ENCODE results near the gene THSD4.

THSD4 gene

DNA sequence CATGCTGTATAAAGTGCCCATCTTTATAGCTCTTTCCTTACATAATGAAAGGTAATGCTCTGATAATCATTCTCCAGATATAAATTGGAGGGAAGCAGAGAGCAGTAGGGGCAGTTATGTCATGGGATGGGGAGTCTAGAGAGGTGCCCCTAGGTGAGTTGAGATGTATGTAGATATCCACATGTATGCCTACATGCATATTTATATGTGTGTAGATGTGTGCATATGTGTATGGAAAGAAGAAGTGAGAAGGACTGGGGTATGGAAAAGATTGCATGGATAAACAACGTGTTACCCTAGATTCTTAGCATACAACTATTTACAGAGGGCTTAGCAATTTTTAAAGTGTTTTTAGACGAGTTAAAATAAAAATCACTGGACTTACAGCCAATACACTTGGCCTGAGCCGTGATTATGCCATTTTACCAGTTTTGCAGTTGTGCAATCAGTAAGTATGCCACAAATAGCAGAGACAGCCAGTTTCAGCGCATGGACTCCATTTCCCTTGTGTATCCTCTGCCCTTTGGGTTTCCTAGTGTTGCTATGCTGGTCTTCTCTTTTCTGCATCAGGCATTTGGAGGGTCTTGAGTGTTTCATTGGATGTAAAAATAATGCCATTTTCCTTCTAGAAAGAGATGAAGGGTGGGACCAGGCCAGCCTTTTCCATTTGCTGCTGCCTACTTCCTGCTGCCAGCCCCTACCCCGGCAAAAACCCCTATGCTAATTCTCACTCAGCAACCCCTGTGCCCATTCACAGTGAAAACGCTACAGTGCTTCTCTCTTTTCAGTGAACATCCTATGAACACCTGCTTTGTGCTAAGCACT is 495.7 kb downstream of the THSD4 start:
- no peak for DNase-seq

DNA sequence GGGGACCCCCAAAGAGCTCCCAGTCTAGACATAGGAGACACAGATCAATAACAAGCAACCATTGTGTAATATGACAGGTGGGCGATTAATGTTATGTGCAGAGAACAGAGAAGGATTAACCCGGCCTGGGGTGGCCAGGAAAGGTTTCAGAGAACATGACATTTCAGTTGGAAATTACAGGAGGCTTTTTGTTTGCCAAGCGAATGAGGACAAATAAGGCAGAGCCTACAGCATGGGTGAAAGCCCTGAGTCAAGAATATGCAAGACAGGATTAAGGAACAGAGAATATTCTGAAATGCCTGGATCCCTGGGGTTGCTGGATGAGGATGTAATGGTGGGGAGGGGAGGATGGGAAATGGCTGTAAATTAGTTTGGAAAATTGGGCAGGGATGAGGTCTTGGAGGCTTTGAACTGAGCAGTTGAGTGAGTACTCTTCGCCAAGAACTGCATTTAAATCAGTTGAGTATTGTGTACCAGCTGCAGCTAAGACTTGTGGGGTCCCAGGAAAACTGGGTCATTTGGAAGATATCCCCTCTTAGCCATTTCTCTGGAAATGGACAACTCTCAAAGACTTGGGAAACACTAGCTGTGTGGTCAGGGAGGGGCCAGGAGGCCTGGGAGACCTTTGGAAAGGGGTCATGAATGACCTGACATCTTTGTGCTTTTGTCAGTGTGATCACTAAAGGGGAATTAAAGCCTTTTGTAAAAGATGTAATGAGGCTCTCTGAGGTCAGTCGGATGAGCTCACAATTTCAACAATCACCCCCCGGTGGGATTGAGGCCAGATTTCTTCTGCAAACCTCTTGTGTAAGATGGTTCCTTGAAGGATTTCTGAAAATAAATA is 496.5 kb downstream of the THSD4 start:
- DNase-seq: no peak

DNA sequence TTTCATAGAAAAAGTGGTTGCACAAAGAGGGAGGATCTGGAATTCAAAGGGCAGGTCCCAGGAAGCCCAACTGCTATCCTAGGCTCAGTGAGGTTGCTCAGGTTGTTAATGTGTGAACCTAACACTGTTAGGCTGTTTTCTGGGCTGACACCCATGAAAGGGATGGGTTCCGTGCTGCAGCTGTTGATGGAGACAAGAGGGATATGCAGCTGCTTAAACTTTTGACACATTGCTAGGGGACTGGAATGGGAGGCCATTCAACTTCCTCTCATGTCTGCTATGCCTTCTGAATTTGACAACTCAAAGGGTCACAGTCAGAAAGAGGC is 497.1 kb downstream of the THSD4 start:
- DNase-seq: no peak

DNA sequence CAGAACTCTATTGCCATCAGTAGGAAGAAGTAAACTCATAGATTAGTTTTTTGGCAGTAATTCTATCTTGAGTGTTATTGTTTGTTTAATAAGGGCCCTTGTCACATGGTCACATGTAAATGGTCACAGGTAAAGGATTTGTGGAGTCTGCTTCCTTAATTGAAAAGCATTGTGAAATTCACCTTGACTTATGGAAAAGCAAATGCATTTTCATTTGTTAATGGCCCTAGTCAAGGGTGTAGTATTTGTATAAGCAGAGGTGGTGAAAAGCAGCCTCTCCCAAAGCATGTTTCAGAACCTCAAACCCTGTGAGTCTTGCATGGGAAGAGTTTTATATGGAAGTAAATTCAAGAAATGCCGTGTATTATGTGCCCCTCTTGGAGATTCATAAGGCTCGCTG is 497.6 kb downstream of the THSD4 start:
- no peak for DNase-seq

DNA sequence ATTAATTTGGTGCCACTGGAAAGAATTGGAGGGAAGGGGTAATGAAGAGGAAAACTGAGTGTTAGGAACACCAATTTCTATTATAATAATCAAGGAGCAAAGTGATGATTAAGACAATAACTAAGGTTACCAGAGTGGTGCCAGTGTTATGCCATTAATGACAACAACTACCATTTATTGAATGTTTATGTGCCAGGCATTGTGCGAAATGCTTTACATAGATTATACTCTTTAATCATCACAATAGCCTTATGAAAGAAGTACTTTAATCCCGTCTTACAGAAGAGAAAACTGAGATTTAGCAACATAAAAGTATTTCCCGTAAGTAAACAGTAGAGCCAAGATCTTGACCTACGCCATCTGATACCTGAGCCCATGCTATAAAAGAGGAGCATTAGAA is 507.8 kb downstream of the THSD4 start:
- no peak for DNase-seq

DNA sequence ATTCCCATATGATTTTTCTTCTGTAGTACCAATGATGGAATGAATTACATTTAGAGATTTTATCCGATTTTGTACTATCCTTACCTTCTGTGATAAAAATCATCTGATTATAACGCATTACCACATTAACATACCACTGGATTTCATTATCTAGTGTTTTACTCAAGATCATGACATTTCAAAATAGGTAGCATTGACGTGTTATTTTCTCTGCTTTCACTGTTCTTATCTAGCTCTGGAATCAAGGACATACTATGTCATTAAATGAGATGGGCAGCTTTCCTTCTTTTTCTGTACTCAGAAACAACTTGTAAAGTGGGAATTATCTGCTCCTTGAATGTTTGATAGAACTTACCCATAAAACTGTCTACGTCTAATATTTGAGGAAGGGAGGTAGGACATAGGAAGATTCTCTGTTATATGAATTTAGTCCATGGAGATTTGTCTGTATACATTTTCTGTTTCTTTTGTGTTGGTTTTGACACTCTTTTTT is 511.4 kb downstream of the THSD4 start:
- DNase-seq: no peak

DNA sequence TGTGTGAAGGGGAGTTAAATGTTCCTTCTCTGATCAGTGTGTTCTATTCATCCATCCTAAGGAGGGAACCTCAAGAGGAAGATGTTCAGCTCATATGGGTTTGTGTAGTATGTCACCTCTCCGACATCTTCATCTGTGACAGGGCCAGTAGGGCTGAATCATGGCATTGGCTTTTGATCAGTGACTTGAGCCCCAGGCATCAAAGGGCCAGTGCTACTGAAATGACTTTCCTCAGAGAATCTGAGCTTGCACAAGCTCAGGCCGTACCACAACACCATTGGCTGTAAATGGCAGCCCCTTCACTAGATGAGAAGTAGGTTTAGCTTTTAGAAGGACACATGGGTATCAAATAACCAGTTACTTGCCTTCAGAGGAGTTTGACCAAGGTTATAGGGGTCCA is 511.9 kb downstream of the THSD4 start:
- no peak for DNase-seq

DNA sequence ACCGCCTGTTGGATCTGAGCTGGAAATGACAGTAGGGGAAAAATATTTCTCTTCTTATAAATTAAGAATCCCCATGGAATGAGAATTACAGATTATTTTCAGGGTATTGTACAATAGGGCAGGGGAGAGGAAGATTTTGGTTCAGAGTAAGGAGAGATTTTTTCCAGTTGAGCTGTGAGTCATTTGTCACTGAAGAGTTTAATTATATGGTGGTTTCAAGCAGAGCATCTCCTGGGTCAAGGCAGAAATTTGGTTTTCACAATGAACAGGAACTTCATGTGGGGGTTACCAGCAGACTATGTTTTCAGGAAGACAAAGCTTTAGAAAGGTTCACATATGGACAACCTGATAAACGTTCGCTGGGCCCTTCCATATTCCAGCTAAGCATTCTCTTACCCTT is 512.3 kb downstream of the THSD4 start:
- no peak for DNase-seq

DNA sequence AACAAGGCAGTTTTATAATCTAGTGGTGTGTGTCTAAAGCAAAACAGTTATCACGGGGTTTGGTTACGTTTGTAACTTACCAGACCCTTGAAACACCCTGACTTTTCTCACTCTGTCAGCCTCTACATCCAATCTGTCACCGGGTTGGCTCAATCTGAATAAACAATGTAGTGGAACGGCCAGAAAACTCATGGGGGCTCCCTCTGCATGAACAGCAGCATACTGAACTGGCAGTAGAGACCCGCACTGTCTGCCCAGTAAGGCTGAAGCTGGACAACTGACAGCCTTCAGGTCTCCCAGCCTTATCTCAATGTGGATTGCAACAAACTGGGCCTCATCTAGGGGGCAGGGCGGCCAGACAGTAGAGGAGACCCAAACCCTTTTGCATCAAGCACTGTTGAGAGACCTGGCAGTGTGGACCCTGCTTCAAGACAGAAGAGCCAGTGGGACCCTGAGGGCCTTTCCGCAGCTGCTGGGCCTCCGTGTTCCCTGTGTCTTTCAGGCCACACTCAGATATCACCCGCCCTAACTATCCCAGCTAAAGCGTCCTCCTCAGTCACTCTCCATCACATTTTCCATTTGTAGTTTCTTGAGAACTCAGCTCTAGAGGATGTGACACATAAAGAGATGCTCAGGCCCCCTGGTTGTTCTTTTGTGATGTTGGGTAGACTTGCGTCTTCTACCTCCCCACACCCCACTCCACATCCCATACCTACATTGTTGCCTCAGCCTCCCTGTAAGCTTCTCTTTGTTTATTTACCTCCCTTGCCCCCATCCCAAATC is 513.9 kb downstream of the THSD4 start:
- DNase-seq: no peak

DNA sequence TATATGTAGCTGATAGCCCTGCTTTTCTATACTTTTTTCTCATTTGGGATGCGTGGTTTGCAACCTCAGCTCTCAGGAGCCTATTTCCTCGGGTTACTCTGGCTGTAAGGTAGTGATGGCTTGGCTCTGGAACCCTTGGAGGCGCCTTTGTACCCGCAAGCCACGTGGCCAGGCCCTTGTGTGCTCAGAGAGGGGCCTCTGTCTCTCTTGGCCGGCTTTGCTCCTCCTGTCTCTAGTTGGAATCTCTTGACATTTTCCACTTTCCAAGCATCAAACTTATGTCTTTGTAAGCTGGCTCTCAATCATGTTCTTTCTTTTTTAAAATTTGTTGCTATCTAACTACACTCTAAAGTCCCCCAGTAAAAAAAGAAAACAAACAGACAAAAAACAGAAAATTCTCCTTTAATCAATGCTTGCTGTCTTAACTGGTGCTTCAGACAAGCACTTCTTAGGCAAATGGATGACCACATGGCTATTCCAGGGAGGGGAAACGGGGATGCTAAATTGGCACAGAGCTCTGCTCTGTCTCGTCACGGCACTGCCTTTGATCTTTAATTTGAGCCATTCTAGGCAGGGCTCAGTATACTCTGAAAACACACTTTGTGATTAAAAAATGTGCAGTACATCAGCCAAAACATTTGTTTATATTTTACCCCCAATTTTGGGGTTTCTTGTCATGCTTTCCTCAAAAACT is 514.7 kb downstream of the THSD4 start:
- DNase-seq: no peak

DNA sequence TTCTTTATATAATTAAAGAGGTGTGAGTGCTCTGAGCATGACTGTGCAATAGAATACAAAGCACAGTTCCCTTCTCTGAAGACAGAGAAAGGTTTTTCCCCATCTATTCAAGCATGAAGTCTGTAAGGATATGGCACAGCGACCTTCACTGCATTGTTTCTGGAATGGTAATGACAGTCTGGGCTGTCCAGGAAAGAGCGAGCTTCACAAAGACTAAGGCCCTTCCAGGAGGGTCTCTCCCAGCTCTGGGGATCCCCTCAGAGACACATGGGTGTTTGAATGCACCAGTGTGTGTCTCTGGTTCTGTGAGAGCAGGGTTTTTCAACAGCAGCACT is 515.2 kb downstream of the THSD4 start:
- DNase-seq: no peak

DNA sequence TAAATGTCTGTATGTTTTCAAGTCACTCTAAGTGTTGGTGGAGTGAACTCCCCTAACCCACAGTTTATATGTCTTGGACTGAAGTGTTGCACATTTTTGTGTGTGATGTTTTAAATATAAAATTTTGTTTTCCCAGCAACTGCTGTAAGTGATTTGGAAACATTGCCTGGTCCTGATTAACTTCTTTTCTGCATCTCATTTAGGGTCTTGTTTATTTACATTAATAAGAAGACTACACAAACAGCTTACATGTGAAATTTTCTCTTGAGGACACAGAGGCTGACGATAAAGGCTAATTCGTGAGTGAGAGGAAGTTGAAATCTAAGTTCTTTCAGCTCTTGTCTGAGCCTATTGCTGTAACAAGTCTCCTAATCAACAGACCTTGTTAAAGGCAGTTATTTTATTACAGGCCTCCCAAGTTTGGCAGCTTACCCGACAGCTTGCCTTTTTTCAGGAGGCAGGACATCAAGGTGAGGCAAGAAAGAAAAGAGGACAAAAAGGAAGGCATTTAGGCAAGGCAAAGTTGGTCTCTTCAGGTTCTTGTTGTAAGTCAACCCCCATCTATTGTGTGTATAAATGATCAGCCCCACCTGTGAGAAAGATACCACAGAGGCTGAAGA is 517.4 kb downstream of the THSD4 start:
- no peak for DNase-seq

DNA sequence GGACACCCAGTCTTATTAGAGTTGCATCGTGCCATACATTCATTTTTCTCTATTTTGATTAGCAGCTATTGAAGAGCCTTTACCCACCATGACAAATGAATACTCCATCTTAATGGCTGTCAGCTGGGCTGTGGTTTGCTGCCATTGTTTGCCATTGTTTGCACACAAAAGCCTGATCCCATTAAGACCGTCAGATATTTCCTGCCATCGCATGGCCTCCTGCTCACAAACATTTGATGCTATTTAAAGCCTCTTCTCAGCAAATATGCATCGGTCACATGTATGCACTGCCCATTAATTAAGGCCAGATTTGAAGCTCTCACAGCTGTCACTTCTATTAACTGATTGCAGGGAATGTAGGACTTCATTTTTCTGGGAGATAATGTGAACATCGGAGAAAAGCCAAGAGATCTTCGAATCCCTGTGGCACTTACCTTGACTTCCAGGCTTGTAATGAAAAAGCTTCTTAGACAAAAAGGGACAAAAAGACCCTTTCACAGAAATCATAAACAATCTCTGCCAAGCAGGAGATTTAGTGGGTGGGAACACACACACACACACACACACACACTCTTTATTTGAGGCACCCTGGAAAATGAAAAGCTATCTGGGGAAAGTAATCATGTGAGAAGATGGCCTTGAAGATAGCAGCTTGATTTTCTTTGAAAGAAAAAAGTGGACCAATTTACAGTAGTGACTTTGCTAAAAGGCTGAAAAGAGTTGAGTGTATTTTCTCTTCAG is 519.7 kb downstream of the THSD4 start:
- DNase-seq: no peak

DNA sequence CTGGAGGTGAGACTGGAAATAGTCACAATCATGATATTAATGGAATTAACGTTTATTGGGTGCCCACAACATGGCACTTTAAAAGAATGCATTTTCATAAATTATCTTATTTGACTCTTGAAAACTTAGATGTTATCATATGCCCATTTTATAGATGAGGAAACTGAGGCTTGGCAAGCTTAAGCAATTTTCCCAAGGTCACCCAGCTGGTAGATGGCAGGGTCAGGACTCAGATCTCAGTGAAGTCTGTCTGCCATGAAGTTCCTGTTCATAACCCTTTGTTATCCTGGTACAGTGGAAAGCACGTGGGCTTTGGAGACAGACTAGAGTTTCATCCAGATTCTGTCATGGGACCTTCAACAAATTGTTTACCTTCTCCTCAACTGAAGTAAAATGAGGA is 520.5 kb downstream of the THSD4 start:
- no peak for DNase-seq

DNA sequence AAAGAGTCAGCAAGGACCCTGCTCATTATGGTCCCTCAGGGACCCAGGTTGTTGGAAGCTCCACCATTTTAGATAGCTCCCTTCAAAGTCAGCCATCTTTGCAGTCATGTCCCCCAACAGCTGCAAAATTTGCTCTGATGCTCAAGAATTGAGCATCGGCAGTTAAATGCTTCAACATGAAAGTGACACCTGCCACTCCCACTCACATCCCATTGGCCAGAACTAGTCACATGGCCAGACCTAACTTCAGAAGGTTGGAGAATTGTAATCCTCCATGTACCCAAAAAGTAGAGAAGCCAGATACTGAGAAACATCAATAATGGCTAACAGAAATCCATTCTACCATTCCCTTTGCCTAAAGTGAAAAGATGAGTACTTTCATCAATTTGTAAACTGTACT is 523.6 kb downstream of the THSD4 start:
- DNase-seq: no peak

DNA sequence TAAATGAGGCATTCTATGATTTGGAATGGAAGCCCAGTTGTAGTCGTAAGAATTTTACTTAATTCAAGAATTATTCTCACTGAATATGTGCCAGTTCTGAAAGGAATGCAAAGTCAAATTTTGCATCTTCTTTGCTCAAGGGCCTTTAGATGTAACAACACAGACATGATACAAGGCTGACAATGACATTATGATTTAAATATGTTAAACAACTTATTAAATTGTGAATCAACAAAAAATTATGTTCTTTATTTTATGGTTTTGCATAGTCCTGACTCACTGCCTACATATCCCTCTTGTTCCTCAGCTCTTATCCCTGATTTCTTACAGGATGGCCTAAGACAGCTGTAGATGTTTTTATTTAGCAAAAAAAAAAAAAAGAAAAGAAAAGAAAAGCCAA is 524.2 kb downstream of the THSD4 start:
- no peak for DNase-seq

DNA sequence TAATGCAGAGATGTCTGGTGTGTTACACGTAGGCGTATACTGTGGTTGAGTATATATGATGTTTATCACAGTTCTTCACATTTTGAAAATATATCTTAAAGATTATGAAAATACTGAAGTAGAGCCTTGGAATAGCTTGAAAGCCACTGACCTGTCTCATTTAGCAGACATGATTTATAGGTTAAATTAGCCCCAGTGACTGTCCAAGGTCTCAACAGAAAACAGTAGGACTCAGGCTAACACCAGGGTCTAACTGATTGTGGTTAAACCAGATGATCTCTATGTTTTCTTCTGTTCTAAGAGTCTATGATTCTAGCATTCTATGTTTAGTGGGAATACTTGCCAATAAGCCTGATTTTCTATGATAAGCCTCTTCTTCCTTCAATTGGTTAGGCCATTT is 528.6 kb downstream of the THSD4 start:
- no peak for DNase-seq

DNA sequence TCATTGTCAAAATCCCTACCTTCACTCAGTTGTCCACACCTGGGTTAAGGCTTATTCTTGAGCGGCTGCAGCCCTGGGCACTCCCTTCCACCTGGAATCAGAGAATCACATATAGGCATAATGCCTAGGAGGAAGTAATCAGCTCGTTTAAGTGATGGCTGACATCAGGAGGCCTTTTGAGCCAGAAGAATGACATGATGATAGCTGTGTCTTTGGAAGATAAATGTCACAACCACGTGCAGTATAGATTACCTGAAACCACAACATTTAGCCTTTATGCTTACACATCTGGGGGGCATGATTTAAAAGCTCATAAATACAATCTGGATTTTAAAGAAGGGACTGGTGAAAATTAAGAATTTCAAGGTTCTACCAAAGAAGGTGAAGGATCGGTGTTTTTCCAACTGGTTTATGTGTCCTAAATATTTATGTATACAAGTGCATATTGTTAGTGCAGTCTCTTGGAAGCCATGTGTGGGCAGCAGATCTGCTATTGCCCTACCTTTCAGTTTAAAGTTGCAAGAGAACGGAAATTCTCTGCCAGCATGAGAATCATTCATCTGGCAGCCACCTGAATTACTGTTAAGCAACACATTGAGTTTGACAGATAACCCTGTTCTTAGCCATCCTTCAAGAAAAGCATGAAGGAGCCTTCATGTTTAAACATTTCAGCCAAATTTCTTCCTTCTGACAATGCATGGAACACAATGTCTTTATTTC is 531.7 kb downstream of the THSD4 start:
- no peak for DNase-seq

DNA sequence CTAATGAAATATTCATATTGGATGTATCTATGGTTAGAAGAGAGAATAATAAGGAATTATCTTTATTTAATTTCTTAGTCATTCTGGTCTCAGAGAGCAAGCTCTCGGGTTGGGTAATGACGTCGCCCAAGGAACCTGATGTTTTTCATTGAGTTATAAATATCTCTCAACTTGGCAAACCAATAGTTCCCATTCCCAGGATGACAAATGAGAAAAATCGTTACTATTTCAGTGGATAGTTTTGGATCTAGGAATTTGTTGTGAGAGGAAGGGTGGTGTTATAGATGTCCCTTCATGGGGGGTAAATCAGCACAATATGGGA is 532.2 kb downstream of the THSD4 start:
- no peak for DNase-seq

DNA sequence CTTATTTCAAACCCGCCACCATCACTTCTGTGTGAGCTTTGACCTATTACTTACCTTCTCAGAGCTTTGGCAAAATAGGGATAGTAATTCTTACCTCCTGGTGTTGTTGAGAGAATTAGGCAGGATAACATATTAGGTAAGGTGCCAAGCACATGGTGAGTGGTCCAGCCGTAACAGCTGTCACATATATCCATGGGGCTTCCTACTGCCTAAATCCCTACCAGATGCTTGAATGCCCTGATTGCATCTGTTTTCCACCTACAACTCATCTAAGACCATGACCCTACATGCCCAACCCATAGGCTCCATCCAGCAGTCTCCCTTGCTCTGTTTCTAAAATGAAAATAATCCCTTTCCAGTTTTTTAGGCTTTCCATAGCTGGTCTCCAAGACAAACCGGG is 532.8 kb downstream of the THSD4 start:
- no peak for DNase-seq

DNA sequence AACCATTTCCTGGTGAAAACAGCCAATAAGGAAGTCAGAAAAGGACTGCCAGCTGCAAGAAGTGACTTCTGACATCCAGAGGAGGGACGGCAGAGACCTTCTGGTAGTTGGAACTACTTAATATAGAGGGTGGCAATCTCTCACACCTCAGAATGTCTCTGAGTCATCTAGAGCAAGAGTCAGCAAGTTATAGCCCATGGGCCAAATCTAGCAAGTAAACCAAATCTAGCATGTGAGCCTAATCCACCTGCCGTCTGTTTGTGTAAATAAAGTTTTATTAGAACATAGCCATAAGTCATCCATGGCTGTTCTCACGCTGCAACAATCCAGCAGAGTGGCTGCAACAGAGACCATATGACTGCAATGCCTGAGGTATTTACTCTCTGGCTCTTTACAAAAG is 534.6 kb downstream of the THSD4 start:
- no peak for DNase-seq

All from CD4-positive, alpha-beta T cell treated with Interleukin-4 for 1 hour (primary cell).